Activated T-helper 9 cell treated with anti-CD3 and anti-CD28 coated beads, Interleukin-2, amount 50 U/mL, for 16 hours (primary cell): ENCODE data around the gene LIPC.

Experiments used
- DNase-seq: peaks from one replicate; pipeline ENCODE4 v3.0.0-alpha.2; 2020; ENCODE audit warnings: low read depth

Gene LIPC

DNA sequence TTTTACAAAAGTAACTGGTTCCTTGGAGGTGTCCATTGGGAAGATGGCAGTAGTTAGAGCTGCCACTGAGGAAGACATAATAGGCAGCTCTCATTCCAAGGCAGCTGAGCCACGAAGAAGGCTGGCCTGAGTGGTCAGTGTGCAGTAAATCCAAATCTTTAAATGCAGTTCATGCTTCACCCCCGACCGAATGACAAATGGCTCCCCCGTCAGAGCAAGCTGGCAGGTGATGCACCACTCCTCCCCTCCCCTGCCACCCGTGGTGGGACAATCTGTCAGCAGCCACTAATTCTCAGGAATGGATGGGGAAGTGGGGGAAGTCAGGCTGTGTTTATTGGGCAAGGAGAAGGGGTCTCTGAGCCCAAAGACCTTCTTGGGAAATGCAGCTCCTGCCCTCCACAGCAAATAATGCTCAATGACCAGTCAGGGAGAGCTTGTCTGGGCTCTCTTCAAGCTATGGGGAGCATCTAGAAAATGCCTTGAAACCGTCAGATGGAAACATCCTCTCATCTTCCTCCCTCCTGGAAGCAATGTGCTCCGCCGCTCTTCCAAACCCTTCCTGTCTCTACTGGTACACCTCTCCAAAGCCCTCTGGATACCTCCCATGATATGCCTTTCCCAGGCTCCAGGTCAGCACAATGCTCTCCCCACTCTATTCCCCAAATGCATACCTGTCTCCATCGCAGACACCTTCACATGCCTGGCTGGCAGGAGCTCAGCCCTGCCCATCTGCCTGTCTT is 65.4 kb downstream of the LIPC start:
- no peak for DNase-seq

DNA sequence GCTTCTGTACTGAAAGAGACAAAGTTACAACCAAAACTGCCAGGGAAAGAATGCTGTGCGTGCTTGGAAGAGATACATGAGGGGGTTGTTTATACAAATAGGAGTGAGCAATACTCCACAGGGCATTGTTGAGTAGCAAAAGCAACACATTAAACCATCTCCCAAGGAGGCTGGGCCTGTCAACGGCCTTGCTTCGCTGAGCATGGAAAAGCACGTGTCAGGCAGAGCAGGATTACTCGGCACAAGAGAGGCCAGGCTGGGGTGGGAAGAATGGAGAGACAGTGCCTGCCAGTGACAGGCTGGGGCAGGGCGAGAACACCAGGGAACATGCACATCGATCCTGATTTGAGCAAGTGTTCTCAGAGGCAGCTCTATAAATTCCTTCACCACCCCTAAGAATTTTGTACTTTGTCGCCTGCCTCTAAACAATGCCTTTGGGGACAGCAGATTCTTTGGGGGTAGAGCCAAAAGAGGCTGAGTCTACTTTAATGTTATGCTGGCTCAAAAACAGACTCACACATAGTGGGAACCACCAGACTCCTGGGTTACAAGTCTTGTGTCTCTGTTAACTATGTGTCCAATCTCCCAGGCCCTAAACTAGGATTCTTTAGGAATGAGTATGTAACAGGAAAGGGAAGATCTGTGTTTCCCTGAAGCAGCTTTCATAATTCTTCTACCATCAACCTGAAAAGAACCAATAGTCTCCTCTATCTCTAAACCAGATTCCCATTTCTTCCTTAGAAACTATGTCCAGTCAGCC is 67.2 kb downstream of the LIPC start:
- DNase-seq = no peak

DNA sequence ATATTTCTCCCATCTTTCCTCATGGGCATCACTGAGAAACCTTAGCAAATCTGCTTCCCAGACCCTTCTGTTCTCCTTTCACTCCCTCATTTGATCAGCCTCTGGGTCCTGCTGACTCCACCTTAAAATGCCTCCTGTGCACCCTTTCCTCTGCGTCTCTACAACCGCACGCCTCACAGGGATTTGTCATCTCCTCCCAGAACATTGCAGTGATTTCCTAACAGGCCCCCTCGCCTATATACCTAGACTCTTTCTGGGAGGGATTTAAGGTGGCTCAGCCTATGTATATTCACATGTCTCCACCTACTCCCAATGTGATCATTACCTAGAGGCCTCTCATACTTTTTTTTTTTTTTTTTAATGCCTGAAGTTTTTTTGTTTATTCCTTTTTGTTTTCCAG is 69.2 kb downstream of the LIPC start:
- DNase-seq = no peak

DNA sequence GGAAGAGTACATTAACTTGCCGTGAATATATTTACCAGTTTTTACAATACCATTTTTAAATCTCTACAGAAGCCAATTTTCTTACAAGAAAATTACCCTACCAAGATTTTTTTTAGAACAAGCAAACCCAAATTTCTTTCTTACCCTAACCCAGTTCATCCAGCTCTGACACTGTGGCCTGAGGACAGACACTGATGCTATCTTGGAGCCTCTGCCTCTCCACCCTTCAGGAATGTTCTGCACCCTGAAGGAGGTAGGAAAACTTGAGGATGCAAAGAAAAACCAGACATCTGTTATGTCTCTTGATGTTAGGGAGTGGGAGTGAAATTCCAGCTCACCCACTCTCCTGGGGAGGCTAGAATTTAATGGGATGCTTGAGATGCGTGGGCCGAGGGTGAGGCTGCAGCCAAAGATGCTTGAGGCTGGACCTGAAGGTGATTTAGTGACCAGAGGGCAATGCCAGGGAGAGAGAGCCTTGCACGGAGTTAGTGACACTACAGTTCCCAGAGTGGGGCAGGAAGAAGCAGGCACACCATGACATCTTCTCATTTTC is 69.9 kb downstream of the LIPC start:
- no peak for DNase-seq

DNA sequence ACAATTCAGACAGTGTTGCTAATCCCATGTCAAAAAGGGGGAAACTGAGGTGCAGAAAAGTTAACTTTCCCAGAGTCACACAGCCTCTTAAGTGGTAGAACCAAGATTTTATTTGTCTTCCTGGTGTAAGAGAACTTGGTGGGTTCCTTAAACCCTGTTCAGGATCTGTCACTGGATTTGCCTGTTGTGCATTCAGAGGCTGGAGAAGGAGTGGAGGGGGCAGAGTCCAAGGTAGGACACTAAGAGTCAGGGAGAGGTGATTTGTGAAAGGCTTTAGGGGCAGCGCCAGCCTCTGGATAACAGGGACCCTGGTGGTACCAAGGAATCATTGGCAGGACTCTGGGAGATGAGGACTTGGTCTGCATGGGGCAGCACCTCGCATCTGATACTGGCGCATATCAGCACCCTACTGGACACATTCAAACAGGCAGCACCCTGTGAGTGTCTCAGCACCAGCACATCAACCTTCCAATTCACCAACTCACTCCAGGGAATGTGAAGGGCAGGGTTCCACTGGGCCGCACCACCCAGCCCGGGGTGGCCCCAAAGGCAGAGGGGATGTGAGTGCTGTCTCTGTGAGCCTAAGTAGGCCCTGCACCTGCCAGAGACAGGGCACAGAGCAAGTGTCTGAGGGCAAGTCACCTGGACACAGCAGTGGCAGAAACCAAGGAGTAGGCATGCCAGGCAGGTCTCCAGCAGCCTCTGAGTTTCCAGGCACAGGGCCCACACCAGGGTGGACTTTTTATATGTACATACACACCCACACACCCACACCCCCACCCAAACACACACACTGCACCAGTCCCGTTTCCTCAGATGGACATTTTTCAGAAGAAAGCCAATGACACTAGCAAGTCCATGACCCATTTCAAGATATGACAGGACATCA is 71.6 kb downstream of the LIPC start:
- no peak for DNase-seq

DNA sequence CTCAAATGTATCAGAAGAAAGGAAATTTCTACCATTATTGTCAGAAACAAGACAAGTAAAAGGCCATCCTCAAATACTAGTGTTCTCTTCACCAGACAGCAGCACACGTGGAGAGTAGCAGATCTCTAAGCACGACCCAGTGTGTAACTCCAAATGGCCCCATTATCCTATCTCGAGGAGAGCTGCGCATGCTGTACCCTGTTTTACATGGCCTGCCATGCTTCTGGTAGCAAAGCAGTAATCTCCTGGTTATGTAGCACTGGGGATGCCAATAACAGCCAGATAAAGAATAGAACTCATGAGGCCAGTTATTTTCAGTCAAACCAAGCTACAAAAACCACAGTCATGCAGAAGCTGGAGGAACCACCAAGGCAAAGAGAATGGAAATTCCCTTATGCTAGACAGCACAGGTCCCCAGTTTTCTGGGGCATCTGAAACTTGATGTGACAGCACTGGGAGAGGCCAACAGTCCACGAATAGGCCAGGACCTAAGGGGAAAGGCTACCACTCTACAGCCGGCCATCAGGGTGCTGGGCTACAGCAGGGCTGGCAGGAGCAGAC is 73.0 kb downstream of the LIPC start:
- no peak for DNase-seq

DNA sequence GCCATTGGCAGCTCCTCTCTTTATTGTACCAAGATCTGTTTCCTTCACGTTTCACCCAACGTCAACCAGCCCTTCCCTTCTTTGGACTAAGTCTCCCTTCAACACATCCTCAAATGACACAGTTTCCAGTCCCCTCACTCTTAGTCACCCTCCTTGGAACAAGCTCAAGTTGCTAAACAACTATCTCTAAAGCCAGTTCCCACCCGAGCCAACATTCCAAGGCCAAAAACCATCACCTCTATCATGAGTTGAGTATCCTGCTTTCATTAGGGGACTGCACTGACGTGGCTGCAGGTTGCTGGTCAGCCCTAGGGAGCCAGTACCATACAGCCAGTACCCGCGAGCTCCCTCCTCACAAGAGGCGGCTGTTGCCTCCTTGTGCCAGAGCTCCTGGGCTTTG is 73.8 kb downstream of the LIPC start:
- no peak for DNase-seq

DNA sequence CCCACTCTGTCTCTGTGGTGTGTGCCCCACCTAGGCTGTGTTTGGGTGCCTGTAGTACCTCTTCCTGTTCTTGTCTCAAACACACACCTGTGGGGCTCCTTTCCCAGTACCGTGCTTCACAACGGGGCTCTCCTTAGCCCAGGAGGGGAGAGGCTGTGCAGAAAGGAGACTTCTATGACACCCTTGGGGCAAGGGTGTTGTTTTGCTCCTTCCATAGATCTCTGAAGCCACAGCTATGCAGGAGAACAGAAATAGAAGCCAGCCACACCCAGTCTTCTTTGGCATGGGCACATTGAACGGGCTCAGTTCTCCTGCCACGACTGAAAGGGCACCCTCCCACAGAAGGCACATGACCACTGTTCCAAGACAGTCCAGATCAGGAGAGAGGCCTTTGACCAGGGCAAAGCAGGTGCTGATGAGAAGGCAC is 74.3 kb downstream of the LIPC start:
- no peak for DNase-seq

DNA sequence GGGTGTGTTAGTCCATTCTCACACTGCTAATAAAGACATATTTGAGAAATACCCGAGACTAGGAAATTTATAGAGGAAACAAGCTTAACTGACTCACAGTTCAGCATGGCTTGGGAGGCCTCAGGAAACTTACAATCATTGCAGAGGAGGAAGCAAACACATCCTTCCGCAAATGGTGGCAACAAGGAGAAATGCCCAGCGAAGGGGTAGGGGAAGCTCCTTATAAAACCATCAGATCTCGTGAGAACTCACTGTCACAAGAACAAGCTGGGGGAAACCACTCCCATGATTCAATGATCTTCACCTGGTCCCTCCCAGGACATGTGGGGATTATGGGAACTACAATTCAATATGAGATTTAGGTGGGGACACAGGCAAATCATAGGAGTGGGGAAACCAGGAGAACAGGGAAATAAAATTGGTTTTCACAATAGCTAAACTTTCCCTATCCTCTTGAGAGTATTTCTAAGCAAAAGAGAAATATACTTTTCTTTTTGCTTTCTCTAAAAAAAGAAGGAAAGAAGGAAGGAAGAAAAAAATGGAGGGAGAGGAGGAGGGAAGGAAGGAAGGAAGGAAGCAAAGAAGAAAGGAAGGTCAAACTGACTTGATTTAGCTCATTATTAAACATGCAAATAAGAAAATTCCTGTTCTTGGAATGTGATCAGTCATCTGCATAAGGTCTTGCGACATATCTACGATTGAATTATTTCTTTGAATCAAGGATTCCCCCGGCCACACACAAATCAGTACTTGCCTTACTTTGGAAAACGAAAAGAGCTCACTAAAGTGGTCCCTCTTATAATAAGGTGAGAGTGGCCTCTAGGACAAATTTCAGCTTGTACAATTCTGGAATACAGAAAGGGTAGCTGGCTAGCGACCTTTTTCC is 75.2 kb downstream of the LIPC start:
- no peak for DNase-seq

DNA sequence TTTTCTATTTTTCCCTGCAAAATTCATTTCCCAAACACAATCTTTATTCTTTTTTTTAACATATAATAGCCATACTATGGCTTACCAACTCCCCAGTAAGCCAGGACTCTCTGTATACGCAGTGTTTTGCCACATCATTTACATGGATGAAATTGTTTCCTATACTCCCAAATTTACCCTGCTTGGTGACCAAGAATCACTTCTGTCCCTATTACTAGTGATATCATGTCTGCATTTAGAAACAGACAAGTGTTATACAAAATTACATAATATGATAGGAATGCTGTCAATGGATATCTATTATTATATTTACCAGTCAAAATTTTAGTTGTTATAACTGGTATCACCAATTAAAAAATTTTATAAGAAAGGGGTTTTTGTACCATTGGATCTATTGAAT is 77.8 kb downstream of the LIPC start:
- no peak for DNase-seq

DNA sequence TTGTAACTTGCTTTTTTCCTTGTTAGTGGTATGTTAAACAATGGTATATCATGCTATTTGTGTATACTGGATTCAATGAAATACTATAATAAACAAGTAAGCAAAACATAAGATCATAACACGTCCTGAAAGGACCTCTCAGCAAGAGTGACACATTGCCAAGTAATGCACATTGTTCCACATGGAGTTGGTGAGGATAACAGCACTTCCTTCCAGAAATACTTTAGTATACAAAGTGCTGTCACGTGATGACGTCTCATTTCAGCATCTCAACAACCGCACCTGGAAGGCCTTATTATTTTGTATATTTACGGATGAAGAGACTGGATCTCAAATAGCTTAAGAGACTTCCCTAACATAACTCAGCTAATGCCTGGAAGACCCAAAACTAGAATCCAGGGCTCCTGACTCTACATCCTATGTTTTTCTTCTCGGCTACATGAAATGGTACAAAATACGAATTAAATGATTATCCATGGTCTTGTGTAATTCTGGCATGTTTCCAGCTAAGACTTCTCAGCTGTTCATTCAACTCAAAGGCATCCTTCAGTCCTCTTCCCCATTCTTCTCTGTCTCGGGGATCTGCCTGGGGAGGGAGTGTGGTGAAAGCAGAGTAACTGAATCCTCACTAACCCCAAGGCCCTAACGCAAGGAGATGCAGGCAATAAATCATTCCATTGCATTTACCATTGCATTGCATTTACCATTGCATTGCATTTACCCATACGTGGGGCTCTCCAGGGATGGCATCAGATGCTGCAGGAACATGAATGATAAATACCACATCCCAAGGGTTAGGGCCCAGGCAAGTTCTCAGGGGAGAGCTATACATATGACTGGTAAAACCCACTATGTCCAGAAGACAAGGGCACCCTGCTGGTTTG is 79.2 kb downstream of the LIPC start:
- DNase-seq = no peak

DNA sequence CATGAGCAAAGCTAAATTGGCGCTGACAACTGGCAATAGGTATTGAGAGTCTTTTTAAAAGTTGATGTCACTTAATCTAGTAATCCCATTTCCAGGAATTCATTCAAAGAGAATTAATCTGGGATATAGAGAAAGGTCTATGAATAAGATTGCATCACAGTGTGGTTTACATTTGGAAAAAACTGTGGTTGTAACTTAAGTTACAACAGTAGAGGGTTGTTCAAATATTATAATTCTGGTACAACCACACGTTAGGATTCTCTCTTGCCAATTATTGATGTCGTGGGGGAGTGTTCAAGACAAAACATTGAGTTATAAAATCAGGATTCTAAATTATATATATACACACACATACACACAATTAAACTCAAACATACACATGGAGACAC is 79.8 kb downstream of the LIPC start:
- no peak for DNase-seq

DNA sequence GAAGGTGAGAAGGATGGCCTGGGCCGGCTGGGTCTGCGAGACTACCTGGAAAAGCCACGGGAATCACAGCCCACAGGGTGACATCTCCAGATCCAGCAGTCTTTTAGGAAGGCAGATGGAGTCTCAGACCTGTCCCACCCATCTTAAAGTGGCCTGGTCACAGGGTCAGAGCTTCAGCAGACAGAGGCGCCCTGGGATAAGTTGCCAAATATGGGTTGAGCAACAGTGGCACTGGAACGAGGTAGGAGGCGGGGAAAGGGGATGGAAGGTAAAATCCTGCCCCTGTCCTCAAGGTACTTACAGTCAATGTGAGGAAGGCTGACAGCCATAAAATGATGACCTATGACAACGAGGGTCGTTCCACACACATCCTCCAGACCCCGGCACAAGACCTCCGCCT is 80.7 kb downstream of the LIPC start:
- DNase-seq = no peak

DNA sequence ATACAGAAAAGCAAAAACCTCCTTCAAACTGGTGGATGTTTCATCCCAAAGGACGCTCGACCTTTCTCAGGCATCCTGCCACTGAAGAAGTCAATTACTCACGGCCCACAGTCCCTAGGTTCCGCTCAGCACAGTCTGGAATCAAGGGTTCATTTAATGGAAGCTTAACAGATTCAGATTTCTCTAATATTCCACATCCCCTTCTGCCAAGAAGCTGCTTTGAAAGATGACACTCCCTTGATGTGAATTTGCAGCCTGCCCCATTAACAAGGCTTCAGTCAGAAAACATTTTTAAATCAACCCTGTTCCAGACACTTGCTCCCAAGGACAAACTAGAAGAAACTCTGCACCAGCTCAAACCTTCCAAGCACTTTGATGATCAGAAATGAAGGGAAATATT is 81.2 kb downstream of the LIPC start:
- no peak for DNase-seq

DNA sequence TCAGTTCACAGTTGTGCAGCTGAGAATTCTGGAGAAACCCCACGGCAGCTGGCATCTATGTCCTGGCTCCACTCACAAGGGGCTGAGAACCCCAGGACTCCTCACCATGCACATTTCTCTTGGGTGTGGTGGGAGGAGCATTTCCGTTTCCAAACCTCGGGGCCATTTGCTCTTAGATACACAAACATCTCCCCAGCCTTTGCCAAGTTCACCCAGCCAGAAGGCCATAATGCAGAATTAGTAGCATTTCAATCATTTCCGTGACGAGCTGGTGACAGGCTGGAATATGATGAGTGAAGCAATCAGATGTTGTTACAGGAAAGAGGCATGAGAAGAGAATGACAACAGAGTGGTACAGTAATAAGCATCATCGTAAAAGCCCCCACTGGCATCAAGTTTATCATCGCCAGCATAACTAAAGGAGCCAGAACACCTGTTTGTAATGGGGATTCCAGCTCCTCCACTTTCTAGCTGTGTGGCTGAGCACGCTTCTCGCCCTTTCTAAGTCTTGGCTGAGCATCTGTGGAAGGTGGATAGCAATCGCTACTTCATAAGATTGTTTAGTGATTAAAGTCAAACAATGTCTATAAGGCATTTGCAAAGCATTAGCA is 82.0 kb downstream of the LIPC start:
- DNase-seq = no peak

DNA sequence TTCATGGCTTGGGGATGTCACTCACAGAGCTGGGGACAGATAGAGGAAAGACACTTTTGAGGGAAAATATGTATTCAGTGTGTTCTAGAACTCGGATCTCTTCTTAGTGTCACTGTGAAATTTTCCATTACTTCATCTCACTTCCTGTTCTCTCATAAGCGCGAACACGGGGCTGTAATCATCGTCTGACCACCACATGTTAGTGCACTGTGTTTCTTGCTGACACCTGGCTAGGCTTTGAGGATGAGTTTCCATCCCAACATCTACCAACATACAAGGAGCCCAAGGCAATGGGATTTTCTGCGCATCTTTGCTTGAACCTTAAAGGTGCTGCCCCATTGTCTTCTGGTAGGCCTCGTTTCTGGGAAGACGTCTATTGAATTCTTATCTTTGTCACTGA is 84.0 kb downstream of the LIPC start:
- no peak for DNase-seq

DNA sequence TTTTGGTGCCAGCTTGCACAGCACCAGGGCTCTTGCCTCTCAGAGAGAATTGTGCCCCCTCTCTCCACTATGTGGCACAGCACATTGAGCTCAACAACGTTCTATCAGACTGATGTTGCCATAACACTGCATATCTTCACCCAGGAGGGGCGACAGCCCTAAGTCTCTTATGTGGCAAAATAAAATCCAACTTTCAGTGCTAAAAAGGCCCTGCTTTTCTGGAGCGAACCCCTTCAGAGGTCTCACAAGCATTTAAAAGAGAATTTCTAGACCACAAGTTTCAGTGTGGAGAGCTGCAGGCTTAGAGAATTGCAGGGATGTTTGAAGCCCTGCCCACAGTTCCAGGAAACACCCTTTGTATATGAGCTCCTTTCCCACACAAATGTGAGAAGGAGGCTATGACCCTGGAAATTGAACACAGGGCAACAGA is 85.5 kb downstream of the LIPC start:
- no peak for DNase-seq

DNA sequence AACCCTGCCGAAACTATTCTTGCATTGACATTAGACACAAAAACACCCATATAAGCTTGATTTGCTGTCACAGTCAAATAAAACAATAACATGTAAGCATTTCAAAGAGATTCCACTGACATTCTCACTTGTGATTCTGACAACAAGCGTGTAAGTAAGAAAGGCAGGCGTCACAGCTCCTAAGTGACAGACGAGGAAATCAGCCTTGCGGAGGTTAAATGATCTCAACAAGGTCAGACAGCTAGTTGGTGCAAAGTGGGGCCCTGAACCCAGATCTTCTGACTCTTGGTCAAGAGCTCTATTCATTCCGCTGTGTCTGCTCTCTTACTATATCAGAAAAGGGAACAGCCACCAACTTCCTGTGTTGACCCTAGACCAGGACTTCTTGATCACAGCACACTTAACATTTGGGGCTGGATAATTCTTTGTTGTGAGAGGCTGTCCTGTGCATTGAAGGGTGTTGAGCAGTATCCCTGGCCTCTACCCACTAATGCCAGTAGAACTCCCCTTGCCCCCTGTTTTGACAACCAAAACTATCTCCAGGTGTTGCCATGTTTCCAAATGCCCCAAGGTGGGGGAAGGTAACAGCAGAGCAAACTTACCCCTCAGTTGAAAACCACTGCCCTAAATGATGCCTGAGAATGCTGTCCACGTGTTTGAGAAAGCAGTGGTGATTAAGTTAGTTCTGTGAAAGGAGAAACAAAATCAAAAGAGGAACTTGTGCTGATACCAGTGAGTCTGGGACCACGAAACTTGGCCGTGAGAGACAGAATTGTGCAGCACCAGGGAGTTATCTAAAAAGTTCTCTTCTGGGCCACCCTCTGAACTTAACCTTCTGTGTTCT is 86.1 kb downstream of the LIPC start:
- DNase-seq = no peak

DNA sequence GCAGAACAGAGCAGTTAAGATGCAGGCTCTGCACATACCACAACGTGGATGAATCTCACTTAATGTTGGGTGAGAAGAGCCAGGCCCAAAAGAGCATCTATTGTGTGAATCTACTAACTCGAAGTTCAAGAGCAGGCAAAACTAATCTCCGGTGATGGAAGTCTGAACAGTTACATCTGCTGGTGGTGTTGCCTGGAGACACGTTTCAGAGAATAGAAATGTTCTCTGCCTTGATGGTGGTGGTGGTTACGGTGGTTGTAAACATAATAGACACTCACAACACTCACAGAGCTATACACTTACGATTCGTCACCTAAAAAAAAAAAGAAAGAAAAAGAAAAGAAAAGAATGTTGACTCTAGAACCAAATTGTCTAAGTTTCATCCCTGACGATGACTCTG is 86.8 kb downstream of the LIPC start:
- DNase-seq = no peak
